Measurements from ENCODE around the gene LRRK2. TPM values are rescaled to one million over a fixed set of nuclear protein-coding genes. Genes with fewer than 3 reads are reported as not detected.

LRRK2 gene
- total and polyA plus RNA-seq, 12 donors: 0.99 to 9.1 (median 6.2) TPM

DNA sequence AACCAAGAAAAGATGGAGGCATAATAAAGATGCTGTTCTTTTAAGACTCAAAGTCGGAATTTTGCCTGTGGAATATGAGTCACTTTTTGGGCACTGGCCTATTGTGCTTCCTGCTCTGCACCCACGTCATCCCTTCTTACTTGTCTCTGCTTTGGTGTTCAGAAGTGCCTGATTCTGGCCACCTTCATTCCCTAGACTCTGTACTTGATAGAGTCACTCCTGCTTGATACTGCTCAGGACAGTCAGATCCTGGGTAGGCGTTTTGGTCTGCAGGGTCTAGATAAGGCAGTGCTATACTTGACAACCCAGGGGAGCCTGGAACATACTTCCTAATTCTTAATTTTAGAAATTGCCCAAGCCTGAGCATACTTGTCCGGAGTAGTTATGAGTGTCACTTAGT is 1.9 kb downstream of the LRRK2 start:
- H3K27me3 ChIP-seq: no peaks in the 10 kb centered on the region
- peaks cover 0 to 3% (median 0%) of the 10 kb centered on the region in 11 donors for H3K9me3 ChIP-seq
- peak overlapping the region in 9 of 10 donors; percentile 4 to 98 (median 97) for H3K27ac ChIP-seq
- peaks cover 0 to 1% (median 0%) of the 10 kb centered on the region in 9 donors for H3K36me3 ChIP-seq
- H3K4me3 ChIP-seq: peak overlapping the region in 6 of 10 donors; percentile 71 to 78 (median 74)
- WGBS, 2 donors: 29 to 38% methylated on average over 4 of the region's 4 CpGs
- TF ChIP-seq CTCF (IDR thresholded peaks at IDR 0.05): no peak
- H3K4me1 ChIP-seq: peaks cover 0 to 58% (median 8%) of the 10 kb centered on the region in 9 donors
- DNase-seq: peak in 1 of 2 donors; percentile 62
- peak; percentile 45 to 79 (median 73) for ATAC-seq
- intact Hi-C loops (cut with DNase I): loop anchor here in 3 of 10 donors (2.0 to 10.0 kb wide), 3 partner anchors 72 to 212 kb away; no protein-coding TSS in a partner anchor

GRCh38 chr12:40227447-40227846 is 2.6 kb downstream of the LRRK2 start:
- Histone ChIP-seq H3K4me1 (peaks cover 0 to 54% (median 8%) of the 10 kb centered on the region in 9 donors), H3K27ac (peak overlapping the region in 3 of 10 donors; percentile 97 to 98 (median 97)), H3K9me3 (peaks cover 0 to 3% (median 0%) of the 10 kb centered on the region in 11 donors), H3K36me3 (peaks cover 0 to 9% (median 0%) of the 10 kb centered on the region in 9 donors), H3K27me3 (no peaks in the 10 kb centered on the region), H3K4me3 (peak overlapping the region in 1 of 10 donors; percentile 73)
- TF ChIP-seq CTCF (IDR thresholded peaks at IDR 0.05): no peak
- 90 to 100% methylated on average over 1 of the region's 1 CpG for WGBS, 2 donors
- intact Hi-C loops (cut with DNase I): loop anchor here in 3 of 10 donors (2.0 to 10.0 kb wide), 3 partner anchors 73 to 213 kb away; no protein-coding TSS in a partner anchor
- ATAC-seq (no peak), DNase-seq (no peak)

DNA sequence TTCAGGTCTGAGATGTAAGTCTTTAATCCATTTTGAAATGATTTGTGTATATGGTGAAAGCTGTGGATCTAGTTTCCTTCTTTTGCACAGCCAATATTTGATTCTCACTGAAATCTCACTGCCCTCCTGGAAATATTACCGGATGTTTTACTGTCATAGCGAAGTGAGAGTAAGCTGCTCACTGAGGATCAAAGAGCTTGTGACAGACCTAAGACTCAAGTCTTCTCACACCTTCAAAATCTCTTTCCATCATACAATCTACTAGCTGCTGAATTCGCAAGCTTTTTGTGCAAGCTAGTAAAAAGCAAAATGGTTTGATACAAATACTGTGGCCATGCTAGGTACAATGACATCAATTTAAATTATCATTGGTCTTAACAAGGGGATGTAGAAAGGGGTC is 3.9 kb downstream of the LRRK2 start:
- TF ChIP-seq CTCF (IDR thresholded peaks at IDR 0.05): no peak
- peaks cover 0 to 3% (median 0%) of the 10 kb centered on the region in 11 donors for H3K9me3 ChIP-seq
- intact Hi-C loops (cut with DNase I): loop anchor here in 2 of 10 donors (10.0 kb wide), 2 partner anchors 74 to 214 kb away; no protein-coding TSS in a partner anchor

DNA sequence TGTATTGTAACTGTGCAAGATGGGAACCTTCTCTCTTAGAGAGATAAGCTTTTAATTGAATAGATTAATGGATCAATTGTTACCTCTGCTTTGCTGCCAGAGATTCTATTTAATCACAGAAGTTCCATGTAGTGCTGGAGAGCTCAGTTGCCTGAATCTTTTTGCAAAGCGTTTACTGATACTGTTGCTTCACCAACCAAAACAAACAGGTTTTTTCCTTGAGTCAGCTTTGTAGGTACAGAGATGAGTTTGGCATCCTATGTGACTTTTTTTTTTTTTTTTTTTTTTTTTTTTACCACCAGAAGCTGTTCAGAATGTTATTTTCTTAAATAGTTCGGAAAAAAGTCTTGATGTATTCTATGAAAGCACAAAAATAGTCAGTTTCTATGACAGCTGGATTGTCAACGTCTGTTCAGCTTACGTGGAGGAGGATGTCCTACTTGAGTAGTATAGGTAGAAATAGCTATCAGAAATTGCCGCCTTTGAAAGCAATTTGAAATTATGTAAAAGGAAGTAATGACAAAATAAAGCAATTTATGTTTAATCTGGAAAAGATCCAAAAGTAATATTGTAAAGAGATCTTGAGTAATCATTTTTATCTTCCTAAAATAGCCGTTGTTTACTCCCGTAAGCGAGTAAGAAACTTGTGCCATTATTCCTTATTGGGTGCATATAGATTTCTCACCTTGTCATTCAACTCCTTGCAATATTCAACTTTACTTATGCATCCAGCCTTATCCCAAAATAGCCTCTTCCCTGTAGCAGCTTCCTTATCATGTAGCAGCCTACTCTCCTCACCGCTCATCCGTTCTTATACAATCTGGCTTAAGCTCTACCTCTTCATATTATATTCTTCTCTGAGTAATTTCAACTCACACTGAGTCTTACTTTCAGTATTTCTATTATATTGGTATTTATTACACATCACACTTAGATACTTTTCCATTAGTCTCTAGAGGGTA is 5.2 kb downstream of the LRRK2 start:
- Histone ChIP-seq H3K9me3 (peaks cover 0 to 3% (median 0%) of the 10 kb centered on the region in 11 donors), H3K27me3 (no peaks in the 10 kb centered on the region), H3K4me3 (no peak overlapping the region), H3K27ac (no peak overlapping the region), H3K36me3 (peaks cover 0 to 32% (median 5%) of the 10 kb centered on the region in 9 donors), H3K4me1 (peaks cover 0 to 44% (median 7%) of the 10 kb centered on the region in 9 donors)
- TF ChIP-seq CTCF (IDR thresholded peaks at IDR 0.05): no peak
- DNase-seq (no peak), ATAC-seq (no peak)
- 62 to 69% methylated on average over 10 of the region's 10 CpGs for WGBS, 2 donors
- intact Hi-C loops (cut with DNase I): loop anchor here in 3 of 10 donors (5.0 to 10.0 kb wide), 3 partner anchors 75 to 215 kb away; no protein-coding TSS in a partner anchor

More for the DNA sequence above, 3.9 kb downstream of the LRRK2 start:
- DNase-seq (no peak), ATAC-seq (no peak)
- no peak overlapping the region for H3K4me3 ChIP-seq
- 83% methylated on average over 3 of the region's 3 CpGs for WGBS, 2 donors
- H3K27me3 ChIP-seq: no peaks in the 10 kb centered on the region
- peaks cover 0 to 47% (median 8%) of the 10 kb centered on the region in 9 donors for H3K4me1 ChIP-seq
- peaks cover 0 to 22% (median 2%) of the 10 kb centered on the region in 9 donors for H3K36me3 ChIP-seq
- H3K27ac ChIP-seq: no peak overlapping the region
